ENCODE results near the gene TCN2. TPM values are rescaled to one million over a fixed set of nuclear protein-coding genes. Genes with fewer than 3 reads are reported as not detected.
A peak's percentile ranks its signal among the peaks of the same experiment; 100 is the strongest.

The TCN2 gene
- polyA plus RNA-seq, 4 donors = 8.7 to 52.5 (median 16.2) TPM

DNA sequence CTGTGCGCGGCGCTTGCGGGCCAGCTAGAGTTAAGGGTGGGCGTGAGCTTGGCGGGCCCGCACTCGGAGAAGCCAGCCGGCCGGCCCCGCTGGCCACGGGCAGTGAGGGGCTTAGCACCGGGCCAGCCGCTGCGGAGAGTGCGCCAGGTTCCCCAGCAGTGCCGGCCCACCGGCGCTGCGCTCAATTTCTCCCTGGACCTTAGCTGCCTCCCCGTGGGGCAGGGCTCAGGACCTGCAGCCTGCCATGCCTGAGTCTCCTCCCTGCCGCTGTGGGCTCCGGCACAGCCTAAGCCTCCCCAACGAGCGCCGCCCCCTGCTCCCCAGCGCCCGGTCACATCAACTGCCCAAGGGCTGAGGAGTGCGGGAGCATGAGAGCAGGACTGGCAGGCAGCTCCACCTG, 10.1 kb upstream of the TCN2 start:
- FAIRE-seq (no peak), DNase-seq (no peak)
- H3K36me3 ChIP-seq (ENCODE audit: control insufficient read depth in 3 of 3, insufficient read depth in 2 of 3, low read depth in 1 of 3, low read length in 3 of 3) = no peaks in the 10 kb centered on the region
- no peak overlapping the region for H3K27ac ChIP-seq (ENCODE audit: low read depth in 1 of 3, low read length in 2 of 3)
- H3K27me3 ChIP-seq (ENCODE audit: control insufficient read depth in 3 of 3, insufficient read depth in 3 of 3, low read length in 3 of 3) = no peaks in the 10 kb centered on the region
- H3K9me3 ChIP-seq (ENCODE audit: control insufficient read depth in 2 of 2, insufficient read depth in 1 of 2, low read depth in 1 of 2, low read length in 1 of 2) = no peaks in the 10 kb centered on the region
- H3K4me3 ChIP-seq (ENCODE audit: low read depth in 1 of 3, low read length in 3 of 3) = no peak overlapping the region
- 90 to 94% (median 91%) methylated on average over 25 to 29 of the region's 29 CpGs for WGBS, 3 donors
- peaks cover 0 to 4% (median 0%) of the 10 kb centered on the region in 3 donors for H3K4me1 ChIP-seq (ENCODE audit: control insufficient read depth in 3 of 3, insufficient read depth in 2 of 3, low read depth in 1 of 3, low read length in 2 of 3)

DNA sequence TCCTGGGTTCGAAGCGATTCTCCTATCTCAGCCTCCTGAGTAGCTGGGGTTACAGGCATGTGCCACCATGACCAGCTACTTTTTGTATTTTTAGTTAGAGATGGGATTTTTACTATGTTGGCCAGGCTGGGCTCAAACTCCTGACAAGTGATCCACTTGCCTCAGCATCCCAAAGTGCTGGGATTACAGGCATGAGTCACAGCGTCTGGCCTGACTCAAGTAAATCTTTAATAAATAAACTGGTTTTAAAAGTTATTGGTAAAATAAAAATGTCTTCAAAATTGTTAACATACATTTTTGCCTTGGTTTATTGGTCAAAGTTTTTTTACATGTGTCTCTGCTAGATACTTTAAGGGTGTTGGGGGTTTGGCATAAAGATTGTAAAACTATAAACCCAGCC, 8.0 kb upstream of the TCN2 start:
- FAIRE-seq = no peak
- DNase-seq = no peak
- Histone ChIP-seq H3K4me3 (ENCODE audit: low read depth in 1 of 3, low read length in 3 of 3) (no peak overlapping the region), H3K27me3 (ENCODE audit: control insufficient read depth in 3 of 3, insufficient read depth in 3 of 3, low read length in 3 of 3) (no peaks in the 10 kb centered on the region), H3K36me3 (ENCODE audit: control insufficient read depth in 3 of 3, insufficient read depth in 2 of 3, low read depth in 1 of 3, low read length in 3 of 3) (no peaks in the 10 kb centered on the region), H3K4me1 (ENCODE audit: control insufficient read depth in 3 of 3, insufficient read depth in 2 of 3, low read depth in 1 of 3, low read length in 2 of 3) (no peaks in the 10 kb centered on the region), H3K9me3 (ENCODE audit: control insufficient read depth in 2 of 2, insufficient read depth in 1 of 2, low read depth in 1 of 2, low read length in 1 of 2) (no peaks in the 10 kb centered on the region), H3K27ac (ENCODE audit: low read depth in 1 of 3, low read length in 2 of 3) (no peak overlapping the region)
- 89 to 91% (median 90%) methylated on average over 3 of the region's 3 CpGs for WGBS, 3 donors

DNA sequence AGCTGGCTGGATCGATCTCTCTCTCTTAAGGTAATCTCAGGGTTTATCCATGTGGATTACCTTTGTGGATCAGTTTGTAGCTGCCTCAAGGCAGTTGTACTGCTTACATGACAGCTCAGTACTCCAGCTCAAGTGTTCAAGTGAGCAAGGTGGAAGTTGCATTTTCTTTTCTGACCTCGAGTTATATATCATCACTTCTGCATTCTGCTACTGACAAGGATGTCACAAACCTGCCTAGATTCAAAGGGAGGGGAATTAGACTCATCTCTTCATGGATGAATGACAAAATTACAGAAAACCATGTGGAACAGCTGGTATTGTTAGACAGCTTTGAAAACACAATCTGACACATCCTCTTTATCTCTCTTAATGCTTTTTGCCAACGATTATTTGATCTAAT, 6.1 kb upstream of the TCN2 start:
- no peaks in the 10 kb centered on the region for H3K27me3 ChIP-seq (ENCODE audit: control insufficient read depth in 3 of 3, insufficient read depth in 3 of 3, low read length in 3 of 3)
- no peaks in the 10 kb centered on the region for H3K36me3 ChIP-seq (ENCODE audit: control insufficient read depth in 3 of 3, insufficient read depth in 2 of 3, low read depth in 1 of 3, low read length in 3 of 3)
- H3K9me3 ChIP-seq (ENCODE audit: control insufficient read depth in 2 of 2, insufficient read depth in 1 of 2, low read depth in 1 of 2, low read length in 1 of 2) = no peaks in the 10 kb centered on the region
- no peak overlapping the region for H3K4me3 ChIP-seq (ENCODE audit: low read depth in 1 of 3, low read length in 3 of 3)
- H3K27ac ChIP-seq (ENCODE audit: low read depth in 1 of 3, low read length in 2 of 3) = no peak overlapping the region
- FAIRE-seq (no peak), DNase-seq (no peak)
- peaks cover 0 to 6% (median 0%) of the 10 kb centered on the region in 3 donors for H3K4me1 ChIP-seq (ENCODE audit: control insufficient read depth in 3 of 3, insufficient read depth in 2 of 3, low read depth in 1 of 3, low read length in 2 of 3)
- WGBS, 3 donors = 42 to 49% (median 43%) methylated on average over 3 of the region's 3 CpGs

DNA sequence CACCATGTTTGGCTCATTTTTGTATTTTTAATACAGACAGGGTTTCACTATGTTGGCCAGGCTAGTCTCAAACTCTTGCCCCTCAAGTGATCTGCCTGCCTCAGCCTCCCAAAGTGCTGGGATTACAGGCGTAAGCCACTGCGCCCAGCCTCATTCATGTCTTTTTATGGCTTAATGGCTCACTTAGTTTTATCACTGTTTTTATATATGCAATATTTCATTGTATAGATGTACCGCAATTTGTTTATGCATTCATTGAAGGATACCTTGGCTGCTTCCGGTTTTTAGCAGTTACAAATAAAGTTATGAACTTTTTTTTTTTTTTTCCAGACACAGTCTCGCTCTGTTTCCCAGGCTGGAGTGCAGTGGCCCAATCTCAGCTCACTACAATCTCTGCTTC, 5.5 kb upstream of the TCN2 start:
- FAIRE-seq (no peak), DNase-seq (no peak)
- no peaks in the 10 kb centered on the region for H3K36me3 ChIP-seq (ENCODE audit: control insufficient read depth in 3 of 3, insufficient read depth in 2 of 3, low read depth in 1 of 3, low read length in 3 of 3)
- no peak overlapping the region for H3K27ac ChIP-seq (ENCODE audit: low read depth in 1 of 3, low read length in 2 of 3)
- H3K9me3 ChIP-seq (ENCODE audit: control insufficient read depth in 2 of 2, insufficient read depth in 1 of 2, low read depth in 1 of 2, low read length in 1 of 2) = no peaks in the 10 kb centered on the region
- H3K4me1 ChIP-seq (ENCODE audit: control insufficient read depth in 3 of 3, insufficient read depth in 2 of 3, low read depth in 1 of 3, low read length in 2 of 3) = peaks cover 0 to 11% (median 0%) of the 10 kb centered on the region in 3 donors
- WGBS, 3 donors = 19 to 56% (median 36%) methylated on average over 5 of the region's 5 CpGs
- no peak overlapping the region for H3K4me3 ChIP-seq (ENCODE audit: low read depth in 1 of 3, low read length in 3 of 3)
- H3K27me3 ChIP-seq (ENCODE audit: control insufficient read depth in 3 of 3, insufficient read depth in 3 of 3, low read length in 3 of 3) = no peaks in the 10 kb centered on the region

DNA sequence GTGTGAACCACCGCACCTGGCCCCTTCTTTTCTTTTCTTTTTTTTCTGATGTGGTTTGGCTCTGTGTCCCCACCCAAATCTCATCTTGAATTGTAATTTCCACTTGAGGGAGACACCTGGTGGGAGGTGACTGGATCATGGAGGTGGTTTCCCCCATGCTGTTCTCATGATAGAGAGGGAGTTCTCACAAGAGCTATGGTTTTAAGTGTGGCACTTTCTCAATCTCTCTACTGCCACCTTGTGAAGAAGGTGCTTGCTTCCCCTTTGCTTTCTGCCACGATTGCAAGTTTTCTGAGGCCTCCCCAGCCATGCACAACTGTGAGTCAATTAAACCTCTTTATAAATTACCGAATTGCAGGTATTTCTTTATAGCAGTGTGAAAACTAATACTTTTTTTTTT, 4.9 kb upstream of the TCN2 start:
- DNase-seq (peak; percentile 54 to 64), FAIRE-seq (no peak)

DNA sequence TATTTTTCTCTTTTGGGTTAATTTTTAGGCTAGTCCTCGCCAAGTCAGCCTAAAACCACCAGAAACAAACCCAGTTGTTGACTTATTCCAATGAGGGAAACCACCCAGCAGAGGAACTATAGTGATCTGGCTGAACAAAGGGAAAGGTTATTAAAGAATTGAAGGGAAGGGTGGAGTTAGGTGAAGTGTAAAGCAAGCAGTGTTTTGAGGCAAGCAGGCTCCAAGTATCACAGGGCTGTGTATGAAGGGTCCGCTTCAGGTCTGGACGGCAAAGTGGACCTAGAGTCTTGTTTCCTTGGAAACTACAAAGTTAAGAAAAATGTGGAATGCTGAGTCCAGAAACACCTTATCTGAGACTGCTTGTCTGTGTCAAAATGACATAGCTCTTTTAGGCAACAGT, 3.2 kb upstream of the TCN2 start:
- FAIRE-seq = no peak
- no peak for DNase-seq

More for the DNA sequence above, 4.9 kb upstream of the TCN2 start:
- Histone ChIP-seq H3K4me1 (ENCODE audit: control insufficient read depth in 3 of 3, insufficient read depth in 2 of 3, low read depth in 1 of 3, low read length in 2 of 3) (peaks cover 0 to 11% (median 0%) of the 10 kb centered on the region in 3 donors), H3K9me3 (ENCODE audit: control insufficient read depth in 2 of 2, insufficient read depth in 1 of 2, low read depth in 1 of 2, low read length in 1 of 2) (no peaks in the 10 kb centered on the region), H3K27me3 (ENCODE audit: control insufficient read depth in 3 of 3, insufficient read depth in 3 of 3, low read length in 3 of 3) (no peaks in the 10 kb centered on the region), H3K27ac (ENCODE audit: low read depth in 1 of 3, low read length in 2 of 3) (no peak overlapping the region), H3K36me3 (ENCODE audit: control insufficient read depth in 3 of 3, insufficient read depth in 2 of 3, low read depth in 1 of 3, low read length in 3 of 3) (no peaks in the 10 kb centered on the region), H3K4me3 (ENCODE audit: low read depth in 1 of 3, low read length in 3 of 3) (no peak overlapping the region)
- WGBS, 3 donors = 42 to 50% (median 46%) methylated on average over 3 of the region's 3 CpGs

DNA sequence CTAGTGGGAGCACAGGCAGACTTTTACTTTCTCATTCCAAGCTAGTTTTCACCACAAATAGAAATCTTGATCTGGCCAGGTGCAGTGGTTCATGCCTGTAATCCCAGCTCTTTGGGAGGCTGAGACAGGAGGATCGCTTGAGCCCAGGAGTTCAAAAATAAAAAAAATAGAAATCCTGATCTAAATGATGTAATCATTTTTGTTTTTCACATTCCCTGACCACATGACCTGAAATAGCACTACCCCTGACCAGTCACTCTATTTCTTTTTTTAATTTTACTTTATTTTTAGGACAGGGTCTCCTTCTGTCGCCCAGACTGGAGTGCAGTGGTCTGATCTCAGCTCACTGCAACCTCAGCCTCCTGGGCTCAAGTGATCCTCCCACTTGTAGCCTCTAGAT, 2.3 kb upstream of the TCN2 start:
- no peaks in the 10 kb centered on the region for H3K36me3 ChIP-seq (ENCODE audit: control insufficient read depth in 3 of 3, insufficient read depth in 2 of 3, low read depth in 1 of 3, low read length in 3 of 3)
- no peak for DNase-seq
- no peak overlapping the region for H3K4me3 ChIP-seq (ENCODE audit: low read depth in 1 of 3, low read length in 3 of 3)
- H3K4me1 ChIP-seq (ENCODE audit: control insufficient read depth in 3 of 3, insufficient read depth in 2 of 3, low read depth in 1 of 3, low read length in 2 of 3) = peaks cover 6 to 37% (median 10%) of the 10 kb centered on the region in 3 donors
- H3K27me3 ChIP-seq (ENCODE audit: control insufficient read depth in 3 of 3, insufficient read depth in 3 of 3, low read length in 3 of 3) = no peaks in the 10 kb centered on the region
- 85 to 98% (median 87%) methylated on average over 2 of the region's 2 CpGs for WGBS, 3 donors
- H3K9me3 ChIP-seq (ENCODE audit: control insufficient read depth in 2 of 2, insufficient read depth in 1 of 2, low read depth in 1 of 2, low read length in 1 of 2) = no peaks in the 10 kb centered on the region
- FAIRE-seq = no peak
- no peak overlapping the region for H3K27ac ChIP-seq (ENCODE audit: low read depth in 1 of 3, low read length in 2 of 3)

More for the DNA sequence above, 3.2 kb upstream of the TCN2 start:
- H3K27me3 ChIP-seq (ENCODE audit: control insufficient read depth in 3 of 3, insufficient read depth in 3 of 3, low read length in 3 of 3) = no peaks in the 10 kb centered on the region
- 75 to 83% (median 78%) methylated on average over 3 of the region's 3 CpGs for WGBS, 3 donors
- no peaks in the 10 kb centered on the region for H3K9me3 ChIP-seq (ENCODE audit: control insufficient read depth in 2 of 2, insufficient read depth in 1 of 2, low read depth in 1 of 2, low read length in 1 of 2)
- H3K36me3 ChIP-seq (ENCODE audit: control insufficient read depth in 3 of 3, insufficient read depth in 2 of 3, low read depth in 1 of 3, low read length in 3 of 3) = no peaks in the 10 kb centered on the region
- peaks cover 6 to 28% (median 9%) of the 10 kb centered on the region in 3 donors for H3K4me1 ChIP-seq (ENCODE audit: control insufficient read depth in 3 of 3, insufficient read depth in 2 of 3, low read depth in 1 of 3, low read length in 2 of 3)
- H3K4me3 ChIP-seq (ENCODE audit: low read depth in 1 of 3, low read length in 3 of 3) = no peak overlapping the region
- H3K27ac ChIP-seq (ENCODE audit: low read depth in 1 of 3, low read length in 2 of 3) = no peak overlapping the region

DNA sequence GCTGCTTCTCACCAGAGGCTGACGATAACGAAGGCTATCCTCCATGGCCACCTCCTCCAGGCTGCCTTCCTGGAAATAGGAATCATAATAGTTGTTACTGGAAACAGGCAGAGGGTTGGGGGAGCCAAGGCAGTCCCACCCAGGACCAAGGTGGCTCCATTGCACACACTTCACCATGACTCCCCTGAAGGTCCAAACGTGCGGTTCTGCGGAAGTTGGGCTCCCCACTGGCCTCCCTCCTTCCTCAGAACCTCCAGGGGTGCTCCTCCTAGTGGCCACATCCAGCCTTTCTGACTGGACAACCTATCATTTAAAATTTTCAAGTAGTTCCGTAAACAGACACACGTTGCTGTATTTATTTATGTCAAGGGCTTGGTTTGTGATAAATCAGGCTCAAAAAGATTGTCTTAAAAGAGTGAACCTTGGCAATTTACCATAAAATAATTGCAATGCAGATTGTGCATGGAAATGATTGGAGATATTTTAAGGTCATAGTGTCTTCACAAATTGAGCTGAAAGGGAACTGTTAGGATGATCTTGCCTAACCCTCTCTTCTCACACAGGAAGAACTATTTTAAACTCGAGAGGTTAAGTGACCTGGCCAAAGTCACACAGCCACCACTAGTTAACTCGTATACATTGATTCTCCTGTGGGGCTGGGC, 1.4 kb upstream of the TCN2 start:
- Histone ChIP-seq H3K36me3 (ENCODE audit: control insufficient read depth in 3 of 3, insufficient read depth in 2 of 3, low read depth in 1 of 3, low read length in 3 of 3) (peaks cover 0 to 6% (median 0%) of the 10 kb centered on the region in 3 donors), H3K9me3 (ENCODE audit: control insufficient read depth in 2 of 2, insufficient read depth in 1 of 2, low read depth in 1 of 2, low read length in 1 of 2) (no peaks in the 10 kb centered on the region), H3K4me3 (ENCODE audit: low read depth in 1 of 3, low read length in 3 of 3) (peak overlapping the region in 2 of 3 donors; percentile 56 to 62), H3K27ac (ENCODE audit: low read depth in 1 of 3, low read length in 2 of 3) (peak overlapping the region in 1 of 3 donors; percentile 85), H3K27me3 (ENCODE audit: control insufficient read depth in 3 of 3, insufficient read depth in 3 of 3, low read length in 3 of 3) (no peaks in the 10 kb centered on the region), H3K4me1 (ENCODE audit: control insufficient read depth in 3 of 3, insufficient read depth in 2 of 3, low read depth in 1 of 3, low read length in 2 of 3) (peaks cover 6 to 42% (median 10%) of the 10 kb centered on the region in 3 donors)
- FAIRE-seq (no peak), DNase-seq (peak; percentile 67 to 70)
- WGBS, 3 donors = 18 to 27% (median 22%) methylated on average over 9 of the region's 9 CpGs
